ENCODE measurements around the gene PPIG. TPM values are rescaled to one million over a fixed set of nuclear protein-coding genes. Genes with fewer than 3 reads are reported as not detected.
"Not testable (repeated sequence)": the region's sequence is repeated elsewhere in the genome, so short reads cannot be mapped to it uniquely, and the experiment has no call there.

PPIG gene
- total RNA-seq, 1 donor from 2014 or later: 14.7 TPM

DNA sequence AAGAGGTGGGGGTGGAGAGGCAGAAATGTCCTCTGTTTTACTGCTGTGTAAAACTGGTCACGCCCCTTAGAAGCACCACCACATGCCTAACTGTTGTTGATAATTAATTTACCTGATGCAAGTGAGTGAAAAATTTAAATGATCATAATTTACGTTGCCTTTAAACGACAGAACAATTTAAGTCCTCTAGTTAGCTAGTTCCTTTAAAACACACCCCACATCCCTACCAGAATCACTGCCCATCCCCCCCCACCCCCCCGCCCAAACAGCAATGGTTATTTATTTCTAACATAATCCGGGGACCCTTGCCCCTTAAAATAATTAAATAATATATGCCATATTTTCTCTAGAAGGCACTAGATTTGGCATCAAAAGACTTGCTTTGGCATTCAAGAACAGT, 633 bp upstream of the PPIG start:
- Histone ChIP-seq H3K36me3 (ENCODE audit: control insufficient read depth, insufficient read depth, low read length) (no peaks in the 10 kb centered on the region), H3K4me3 (ENCODE audit: low read depth, low read length) (no peak overlapping the region), H3K27me3 (ENCODE audit: control insufficient read depth, insufficient read depth, low read length) (no peaks in the 10 kb centered on the region)
- DNase-seq (ENCODE audit: low read depth): no peak
- TF ChIP-seq CTCF (IDR thresholded peaks at IDR 0.05; ENCODE audit: insufficient read depth, low read length, severe bottlenecking): no peak
- FAIRE-seq: no peak

- no peaks in the 10 kb centered on the region for H3K36me3 ChIP-seq (ENCODE audit: control insufficient read depth, insufficient read depth, low read length)
- H3K27me3 ChIP-seq (ENCODE audit: control insufficient read depth, insufficient read depth, low read length): no peaks in the 10 kb centered on the region
- no peak for DNase-seq (ENCODE audit: low read depth)
- peak overlapping the region; percentile 84 for H3K4me3 ChIP-seq (ENCODE audit: low read depth, low read length)
- no peak for TF ChIP-seq CTCF (IDR thresholded peaks at IDR 0.05; ENCODE audit: insufficient read depth, low read length, severe bottlenecking)
- FAIRE-seq: no peak
Measured at GRCh38 chr2:169585673-169586072, 1.5 kb downstream of the PPIG start.

GRCh38 chr2:169590804-169591203, 6.7 kb downstream of the PPIG start:
- H3K36me3 ChIP-seq (ENCODE audit: control insufficient read depth, insufficient read depth, low read length): no peaks in the 10 kb centered on the region
- FAIRE-seq (no peak), DNase-seq (ENCODE audit: low read depth) (no peak)
- no peak overlapping the region for H3K4me3 ChIP-seq (ENCODE audit: low read depth, low read length)
- no peaks in the 10 kb centered on the region for H3K27me3 ChIP-seq (ENCODE audit: control insufficient read depth, insufficient read depth, low read length)
- TF ChIP-seq CTCF (IDR thresholded peaks at IDR 0.05; ENCODE audit: insufficient read depth, low read length, severe bottlenecking): no peak

GRCh38 chr2:169596546-169596945, 12.4 kb downstream of the PPIG start:
- DNase-seq (ENCODE audit: low read depth); H3K27me3 ChIP-seq (ENCODE audit: control insufficient read depth, insufficient read depth, low read length); H3K4me3 ChIP-seq (ENCODE audit: low read depth, low read length); H3K36me3 ChIP-seq (ENCODE audit: control insufficient read depth, insufficient read depth, low read length); FAIRE-seq: not testable (repeated sequence)

DNA sequence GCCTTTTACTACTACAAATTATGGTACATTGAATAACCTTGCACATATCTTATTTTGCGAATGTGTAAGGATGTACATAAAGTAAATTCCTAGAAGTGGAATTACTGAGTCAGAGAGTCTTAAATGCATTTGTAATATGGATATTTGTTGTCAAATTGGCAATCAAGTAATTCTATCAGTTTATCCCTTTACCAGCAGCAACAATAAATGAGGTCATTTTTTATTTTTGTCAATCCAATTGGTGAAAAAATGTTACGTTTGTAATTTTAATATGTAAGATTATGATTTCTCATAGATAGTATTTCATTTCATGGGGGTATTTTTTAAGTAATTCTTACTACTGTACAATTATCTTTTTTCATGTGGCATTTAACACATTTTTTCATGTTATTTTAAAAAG, 14.8 kb downstream of the PPIG start:
- no peak for TF ChIP-seq CTCF (IDR thresholded peaks at IDR 0.05; ENCODE audit: insufficient read depth, low read length, severe bottlenecking)
- Histone ChIP-seq H3K36me3 (ENCODE audit: control insufficient read depth, insufficient read depth, low read length) (no peaks in the 10 kb centered on the region), H3K4me3 (ENCODE audit: low read depth, low read length) (no peak overlapping the region), H3K27me3 (ENCODE audit: control insufficient read depth, insufficient read depth, low read length) (no peaks in the 10 kb centered on the region)
- no peak for FAIRE-seq
- no peak for DNase-seq (ENCODE audit: low read depth)

DNA sequence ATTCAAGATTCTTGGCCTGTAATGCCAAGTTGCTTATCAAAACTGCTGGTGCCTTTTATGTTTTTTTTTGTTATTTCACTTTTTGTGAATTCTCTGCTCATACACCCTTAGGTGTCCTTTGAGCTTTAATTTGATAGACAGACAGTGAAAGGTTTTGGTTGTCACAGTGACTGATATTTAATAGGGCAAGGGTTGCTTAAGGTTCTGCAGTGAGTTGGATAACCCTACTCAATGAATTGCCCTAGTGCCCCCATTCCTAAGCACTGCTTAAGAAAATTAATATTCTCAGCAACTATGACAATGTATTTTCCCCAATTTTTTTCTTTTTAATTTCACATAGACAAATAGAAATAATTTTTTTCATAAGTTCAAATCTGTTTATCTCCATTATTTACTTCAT, 15.4 kb downstream of the PPIG start:
- H3K4me3 ChIP-seq (ENCODE audit: low read depth, low read length): no peak overlapping the region
- no peaks in the 10 kb centered on the region for H3K27me3 ChIP-seq (ENCODE audit: control insufficient read depth, insufficient read depth, low read length)
- H3K36me3 ChIP-seq (ENCODE audit: control insufficient read depth, insufficient read depth, low read length): no peaks in the 10 kb centered on the region
- DNase-seq (ENCODE audit: low read depth) (no peak), FAIRE-seq (no peak)
- no peak for TF ChIP-seq CTCF (IDR thresholded peaks at IDR 0.05; ENCODE audit: insufficient read depth, low read length, severe bottlenecking)
